Uterus (tissue), 4 donors: ENCODE results near the gene MATCAP1. TPM values are rescaled to one million over a fixed set of nuclear protein-coding genes. Genes with fewer than 3 reads are reported as not detected.

Source experiments
- DNase-seq, 2 donors: peaks; one replicate each; pipeline ENCODE4 v3.0.0-alpha.2; 2019 to 2020
- H3K27ac ChIP-seq, 2 donors: fragments of 200-600 bp; sonication (generic); 1 replicate in 1 of 2; 2 replicates in 1 of 2; pipeline ENCODE4 v1.5.1; 2016 to 2018
- H3K27me3 ChIP-seq, 2 donors: fragments of 200-600 bp; sonication (generic); one replicate each; pipeline ENCODE4 v1.5.1; 2018 to 2019; ENCODE audit warnings: control low read depth in 1 of 2
- H3K36me3 ChIP-seq, 2 donors: fragments of 200-600 bp; sonication (generic); one replicate each; pipeline ENCODE4 v1.5.1; 2019; ENCODE audit warnings: control low read depth in 1 of 2
- H3K4me1 ChIP-seq, 2 donors: fragments of 200-600 bp; sonication (generic); one replicate each; pipeline ENCODE4 v1.5.1; 2018 to 2019; ENCODE audit warnings: control low read depth in 1 of 2
- H3K4me3 ChIP-seq, 2 donors: fragments of 200-600 bp; sonication (generic); 1 replicate in 1 of 2; 2 replicates in 1 of 2; pipeline ENCODE4 v1.5.1; 2018 to 2019; ENCODE audit warnings: mild to moderate bottlenecking in 1 of 2
- H3K9me3 ChIP-seq, 2 donors: fragments of 200-600 bp; sonication (generic); one replicate each; pipeline ENCODE4 v1.5.1; 2019; ENCODE audit warnings: control low read depth in 1 of 2
- POLR2A ChIP-seq, 2 donors: fragments of 450-650 bp; IDR thresholded peaks; one replicate each; pipeline ENCODE4 v1.6.1; 2016; ENCODE audit warnings: antibody characterized with exemption in 2 of 2, mild to moderate bottlenecking in 1 of 2, moderate library complexity in 1 of 2
- intact Hi-C: fragments of 100-400 bp; cut with DNase I; formaldehyde crosslinking; loops from one replicate; pipeline ENCODE4 v1.15.1; 2023; ENCODE audit warnings: low total_unique reads
- total RNA-seq, 4 donors: library from RNA; depleted of rRNA in 3 of 4; stranded (reverse); fragments of >200 nt in 3 of 4; gene quantifications; one replicate each; pipeline versions ENCODE4 v1.1.0 to v1.2.4, GENCODE V29; 2014 to 2023
- TF ChIP-seq, protein P1 (sequence below), 4 experiments: fragments of 200-600 bp in 2 of 4; fragments of 450-650 bp in 2 of 4; sonication (generic) in 2 of 4; IDR thresholded peaks; one replicate each; pipeline ENCODE4 v1.5.1; 2016 to 2019; ENCODE audit warnings: antibody characterized with exemption in 4 of 4, mild to moderate bottlenecking in 2 of 4, moderate library complexity in 1 of 4
- donor health status: DM: yes; HTN: yes; CAD: no.

MATCAP1 gene
- total RNA-seq, 4 donors from 2014 or later, result 10.9 to 35.4 (median 20.5) TPM

DNA sequence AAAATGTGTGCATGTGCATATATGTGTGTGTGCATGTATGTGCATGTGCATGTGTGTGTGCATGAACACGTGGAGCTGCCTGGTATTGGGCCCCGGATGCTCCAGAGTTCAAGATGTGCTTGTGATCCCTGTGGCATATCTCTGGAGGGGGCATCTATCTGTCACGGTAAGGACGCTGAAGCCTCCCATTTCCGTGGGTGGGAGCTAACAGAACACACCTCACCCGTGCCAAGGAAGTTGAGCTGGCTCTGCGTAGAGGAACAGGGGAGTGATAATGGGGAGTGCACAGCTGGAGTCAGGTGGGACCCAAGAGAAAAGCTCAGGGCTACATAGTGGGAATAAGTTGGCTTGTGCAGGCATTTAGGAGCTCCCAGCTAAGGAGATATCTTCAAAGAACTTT is 27.9 kb upstream of the MATCAP1 start:
- intact Hi-C loops, result no loop called here
- Histone ChIP-seq H3K36me3 (no peaks in the 10 kb centered on the region), H3K27ac (no peak overlapping the region)

DNA sequence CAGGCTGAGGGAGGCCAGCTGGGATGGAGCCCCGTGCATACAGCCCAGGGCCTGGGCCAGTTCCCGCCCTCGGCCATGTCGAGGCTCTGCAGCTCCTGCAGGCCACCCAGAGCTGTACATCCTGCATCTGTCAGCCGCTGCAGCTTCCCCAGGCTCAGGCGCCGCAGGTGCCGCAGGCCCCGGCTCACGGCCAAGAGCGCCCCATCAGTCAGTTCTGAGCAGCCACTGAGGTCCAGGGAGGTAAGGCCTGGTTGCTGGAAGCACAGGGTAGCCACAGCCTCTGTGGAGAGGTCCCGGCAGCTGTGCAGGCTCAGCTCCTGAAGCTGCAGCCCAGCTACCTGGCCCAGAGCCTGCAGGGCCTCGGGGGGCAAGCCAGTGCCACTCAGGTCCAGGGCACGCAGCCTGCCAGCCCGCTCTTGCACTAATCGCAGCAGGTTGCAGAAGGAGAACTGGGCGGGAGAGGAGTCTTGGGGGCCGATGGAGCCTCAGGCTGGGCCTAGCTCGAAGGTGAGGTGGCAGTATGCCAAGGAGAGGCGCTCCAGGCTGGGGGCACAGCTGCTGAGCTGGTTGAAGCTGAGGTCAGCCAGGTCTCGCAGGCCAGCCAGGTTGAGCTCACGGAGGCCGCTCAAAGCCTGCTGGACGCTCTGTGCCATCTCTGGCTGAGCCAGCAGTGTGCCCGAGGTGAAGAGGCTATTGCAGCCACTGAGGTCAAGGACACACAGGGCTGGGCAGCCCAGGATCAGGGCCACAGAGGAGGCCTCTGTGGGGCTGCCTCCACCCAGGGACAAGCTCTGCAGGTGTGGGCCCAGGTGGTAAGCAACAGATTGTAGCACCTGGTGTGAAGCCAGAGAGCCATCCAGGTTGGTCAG is 26.5 kb upstream of the MATCAP1 start:
- intact Hi-C loops, result no loop called here
- no peak overlapping the region for H3K27ac ChIP-seq
- no peak overlapping the region for H3K4me3 ChIP-seq
- no peaks in the 10 kb centered on the region for H3K27me3 ChIP-seq
- H3K9me3 ChIP-seq, result no peaks in the 10 kb centered on the region
- DNase-seq, result no peak
- TF ChIP-seq, protein P1, sequence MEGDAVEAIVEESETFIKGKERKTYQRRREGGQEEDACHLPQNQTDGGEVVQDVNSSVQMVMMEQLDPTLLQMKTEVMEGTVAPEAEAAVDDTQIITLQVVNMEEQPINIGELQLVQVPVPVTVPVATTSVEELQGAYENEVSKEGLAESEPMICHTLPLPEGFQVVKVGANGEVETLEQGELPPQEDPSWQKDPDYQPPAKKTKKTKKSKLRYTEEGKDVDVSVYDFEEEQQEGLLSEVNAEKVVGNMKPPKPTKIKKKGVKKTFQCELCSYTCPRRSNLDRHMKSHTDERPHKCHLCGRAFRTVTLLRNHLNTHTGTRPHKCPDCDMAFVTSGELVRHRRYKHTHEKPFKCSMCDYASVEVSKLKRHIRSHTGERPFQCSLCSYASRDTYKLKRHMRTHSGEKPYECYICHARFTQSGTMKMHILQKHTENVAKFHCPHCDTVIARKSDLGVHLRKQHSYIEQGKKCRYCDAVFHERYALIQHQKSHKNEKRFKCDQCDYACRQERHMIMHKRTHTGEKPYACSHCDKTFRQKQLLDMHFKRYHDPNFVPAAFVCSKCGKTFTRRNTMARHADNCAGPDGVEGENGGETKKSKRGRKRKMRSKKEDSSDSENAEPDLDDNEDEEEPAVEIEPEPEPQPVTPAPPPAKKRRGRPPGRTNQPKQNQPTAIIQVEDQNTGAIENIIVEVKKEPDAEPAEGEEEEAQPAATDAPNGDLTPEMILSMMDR (IDR thresholded peaks at IDR 0.05), result no peak
- no peak for TF ChIP-seq POLR2A (IDR thresholded peaks at IDR 0.05)
- H3K4me1 ChIP-seq, result no peaks in the 10 kb centered on the region
- H3K36me3 ChIP-seq, result no peaks in the 10 kb centered on the region

More for the DNA sequence above, 27.9 kb upstream of the MATCAP1 start:
- Histone ChIP-seq H3K4me1 (no peaks in the 10 kb centered on the region), H3K27me3 (no peaks in the 10 kb centered on the region), H3K4me3 (no peak overlapping the region), H3K9me3 (no peaks in the 10 kb centered on the region)
- no peak for DNase-seq
- TF ChIP-seq POLR2A (IDR thresholded peaks at IDR 0.05), result no peak
- TF ChIP-seq, protein P1 (IDR thresholded peaks at IDR 0.05), result no peak

DNA sequence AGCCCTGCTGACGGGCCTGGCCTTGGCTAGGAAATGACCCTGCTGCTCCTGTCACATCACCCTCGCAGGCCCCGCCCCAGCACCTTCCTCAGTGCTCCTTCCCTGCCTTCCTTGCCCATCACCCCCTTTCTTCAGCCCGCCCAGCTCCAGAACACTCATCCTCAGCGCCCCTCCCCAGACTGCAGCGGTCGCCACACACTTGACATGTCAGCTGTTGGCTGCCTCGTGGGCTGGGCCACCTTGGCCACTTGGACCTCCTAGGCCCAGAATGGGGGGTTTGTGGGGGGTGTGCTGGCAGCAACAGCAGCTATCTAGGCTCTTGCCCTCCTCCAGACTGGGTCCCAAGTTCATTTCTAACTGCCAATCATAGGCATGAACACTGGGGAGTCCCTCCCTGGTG is 25.8 kb upstream of the MATCAP1 start:
- TF ChIP-seq, protein P1 (IDR thresholded peaks at IDR 0.05), result no peak
- TF ChIP-seq POLR2A (IDR thresholded peaks at IDR 0.05), result no peak
- Histone ChIP-seq H3K9me3 (no peaks in the 10 kb centered on the region), H3K4me1 (no peaks in the 10 kb centered on the region), H3K27me3 (no peaks in the 10 kb centered on the region), H3K27ac (no peak overlapping the region), H3K4me3 (no peak overlapping the region), H3K36me3 (no peaks in the 10 kb centered on the region)
- intact Hi-C loops, result no loop called here
- no peak for DNase-seq

DNA sequence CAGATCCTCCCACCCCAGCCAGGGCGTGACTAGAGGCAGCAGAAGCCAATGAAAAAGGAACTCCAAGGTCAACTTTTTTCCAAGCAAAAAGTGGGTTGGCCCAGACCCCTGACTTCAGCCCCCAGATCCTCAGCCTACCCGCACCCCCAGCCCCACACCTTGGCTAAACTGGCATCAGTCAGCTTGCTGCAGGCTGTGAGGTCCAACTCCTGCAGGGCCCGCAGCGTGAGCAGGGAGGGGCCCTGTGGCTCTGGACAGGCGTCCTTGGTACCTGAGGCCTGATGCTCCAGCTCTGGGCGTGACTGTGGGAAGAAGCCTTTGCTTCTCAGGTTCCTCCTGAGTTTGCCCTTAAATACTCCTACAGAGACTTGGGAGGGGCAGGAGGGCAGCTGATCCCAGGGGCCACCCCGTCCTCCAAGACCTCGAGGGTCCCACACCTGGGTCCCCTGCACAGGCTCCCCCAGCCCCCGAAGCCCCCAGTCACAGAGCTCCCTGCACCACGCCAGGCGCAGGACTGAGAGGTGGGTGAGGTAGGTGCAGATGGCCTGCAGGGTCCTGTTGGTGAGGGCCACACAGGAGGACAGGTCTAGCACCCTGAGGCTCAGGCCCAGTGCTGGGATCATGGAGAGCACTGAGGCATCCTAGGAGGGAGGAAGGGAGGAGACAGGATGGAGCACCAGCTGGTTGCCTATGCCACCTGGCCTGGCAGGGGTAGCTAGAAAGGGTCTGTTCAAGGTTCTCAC is 24.6 kb upstream of the MATCAP1 start:
- Histone ChIP-seq H3K36me3 (no peaks in the 10 kb centered on the region), H3K4me3 (no peak overlapping the region), H3K27ac (no peak overlapping the region), H3K4me1 (no peaks in the 10 kb centered on the region), H3K27me3 (no peaks in the 10 kb centered on the region), H3K9me3 (no peaks in the 10 kb centered on the region)
- intact Hi-C loops, result no loop called here
- DNase-seq, result no peak
- TF ChIP-seq, protein P1 (IDR thresholded peaks at IDR 0.05), result no peak
- TF ChIP-seq POLR2A (IDR thresholded peaks at IDR 0.05), result no peak
